ENCODE measurements around the gene DENND6A.

DNA sequence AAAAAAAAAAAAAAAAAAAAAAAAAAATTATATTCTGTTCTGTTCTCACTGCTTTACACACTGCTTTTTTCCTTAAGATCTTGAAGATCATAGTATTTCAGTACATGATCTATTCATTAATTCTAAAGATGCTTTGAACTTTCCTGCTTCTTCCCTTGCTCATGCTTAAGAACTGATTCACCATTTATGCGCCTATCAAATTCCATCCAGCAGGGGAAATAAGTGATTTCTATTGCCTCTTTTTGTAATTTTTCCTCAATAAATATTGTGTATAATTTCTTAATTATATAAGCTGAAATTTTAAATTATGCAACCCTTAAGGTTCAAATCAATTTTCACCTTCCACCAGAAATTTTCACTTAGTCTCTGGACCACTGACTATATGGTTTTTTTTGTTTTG, 10.6 kb downstream of the DENND6A start:
- TF ChIP-seq CTCF (IDR thresholded peaks at IDR 0.05) = peak in 1 of 3 experiments; percentile 11
- no peak for TF ChIP-seq POLR2A (IDR thresholded peaks at IDR 0.05)

Data from testis (tissue), 2 donors.